ENCODE results near the gene PKDREJ. TPM values are rescaled to one million over a fixed set of nuclear protein-coding genes. Genes with fewer than 3 reads are reported as not detected.

The PKDREJ gene
- total and polyA plus RNA-seq, 8 donors: under 0.01 to 0.10 (median 0.06) TPM; not detected in 5

DNA sequence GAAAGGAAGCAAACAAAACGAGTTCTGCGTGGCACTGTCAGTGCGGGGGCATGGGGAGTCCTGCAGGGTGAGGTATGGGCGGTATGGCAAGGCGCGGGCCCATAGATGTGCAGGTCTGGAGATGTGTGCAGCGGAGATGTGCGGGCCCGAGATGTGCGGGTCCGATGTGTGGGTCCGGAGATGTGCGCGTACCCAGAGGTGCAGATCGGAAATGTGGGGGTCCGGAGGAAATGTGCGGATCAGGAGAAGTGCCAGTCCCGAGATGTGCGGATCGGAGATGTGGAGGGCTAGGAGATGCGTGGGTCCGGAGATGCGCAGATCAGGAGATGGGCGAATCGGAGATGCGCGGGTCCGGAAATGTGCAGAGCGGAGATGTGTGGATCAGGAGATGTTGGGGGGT lies 49.0 kb downstream of the PKDREJ start:
- Histone ChIP-seq H3K27me3 (no peaks in the 10 kb centered on the region), H3K4me1 (no peaks in the 10 kb centered on the region), H3K27ac (no peak overlapping the region), H3K4me3 (no peak overlapping the region), H3K36me3 (peaks cover 30 to 98% (median 87%) of the 10 kb centered on the region in 4 donors), H3K9me3 (peaks cover 4 to 9% (median 7%) of the 10 kb centered on the region in 4 donors)
- intact Hi-C loops (cut with DNase I; ENCODE audit: low total_unique reads): no loop called here
- TF ChIP-seq EP300 (IDR thresholded peaks at IDR 0.05) (no peak), POLR2A (IDR thresholded peaks at IDR 0.05) (no peak), POLR2AphosphoS5 (IDR thresholded peaks at IDR 0.05) (no peak)
- TF ChIP-seq, protein P1, sequence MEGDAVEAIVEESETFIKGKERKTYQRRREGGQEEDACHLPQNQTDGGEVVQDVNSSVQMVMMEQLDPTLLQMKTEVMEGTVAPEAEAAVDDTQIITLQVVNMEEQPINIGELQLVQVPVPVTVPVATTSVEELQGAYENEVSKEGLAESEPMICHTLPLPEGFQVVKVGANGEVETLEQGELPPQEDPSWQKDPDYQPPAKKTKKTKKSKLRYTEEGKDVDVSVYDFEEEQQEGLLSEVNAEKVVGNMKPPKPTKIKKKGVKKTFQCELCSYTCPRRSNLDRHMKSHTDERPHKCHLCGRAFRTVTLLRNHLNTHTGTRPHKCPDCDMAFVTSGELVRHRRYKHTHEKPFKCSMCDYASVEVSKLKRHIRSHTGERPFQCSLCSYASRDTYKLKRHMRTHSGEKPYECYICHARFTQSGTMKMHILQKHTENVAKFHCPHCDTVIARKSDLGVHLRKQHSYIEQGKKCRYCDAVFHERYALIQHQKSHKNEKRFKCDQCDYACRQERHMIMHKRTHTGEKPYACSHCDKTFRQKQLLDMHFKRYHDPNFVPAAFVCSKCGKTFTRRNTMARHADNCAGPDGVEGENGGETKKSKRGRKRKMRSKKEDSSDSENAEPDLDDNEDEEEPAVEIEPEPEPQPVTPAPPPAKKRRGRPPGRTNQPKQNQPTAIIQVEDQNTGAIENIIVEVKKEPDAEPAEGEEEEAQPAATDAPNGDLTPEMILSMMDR (IDR thresholded peaks at IDR 0.05): no peak
- no peak for DNase-seq
- WGBS, 5 donors: 96 to 98% (median 97%) methylated on average over 29 of the region's 29 CpGs

- intact Hi-C loops (cut with DNase I; ENCODE audit: low total_unique reads): no loop called here
- H3K27me3 ChIP-seq: no peaks in the 10 kb centered on the region
- peaks cover 4 to 20% (median 12%) of the 10 kb centered on the region in 4 donors for H3K9me3 ChIP-seq
- no peak overlapping the region for H3K4me3 ChIP-seq
- WGBS, 5 donors: 87 to 97% (median 92%) methylated on average over 4 of the region's 4 CpGs
- no peak for DNase-seq
- peaks cover 22 to 98% (median 83%) of the 10 kb centered on the region in 4 donors for H3K36me3 ChIP-seq
- no peaks in the 10 kb centered on the region for H3K4me1 ChIP-seq
- H3K27ac ChIP-seq: no peak overlapping the region
- TF ChIP-seq, protein P1 (IDR thresholded peaks at IDR 0.05): no peak
- no peak for TF ChIP-seq POLR2AphosphoS5 (IDR thresholded peaks at IDR 0.05)
- TF ChIP-seq POLR2A (IDR thresholded peaks at IDR 0.05): no peak
- TF ChIP-seq EP300 (IDR thresholded peaks at IDR 0.05): no peak
These were observed 50.1 kb downstream of the PKDREJ start for GRCh38 chr22:46213052-46213451.

DNA sequence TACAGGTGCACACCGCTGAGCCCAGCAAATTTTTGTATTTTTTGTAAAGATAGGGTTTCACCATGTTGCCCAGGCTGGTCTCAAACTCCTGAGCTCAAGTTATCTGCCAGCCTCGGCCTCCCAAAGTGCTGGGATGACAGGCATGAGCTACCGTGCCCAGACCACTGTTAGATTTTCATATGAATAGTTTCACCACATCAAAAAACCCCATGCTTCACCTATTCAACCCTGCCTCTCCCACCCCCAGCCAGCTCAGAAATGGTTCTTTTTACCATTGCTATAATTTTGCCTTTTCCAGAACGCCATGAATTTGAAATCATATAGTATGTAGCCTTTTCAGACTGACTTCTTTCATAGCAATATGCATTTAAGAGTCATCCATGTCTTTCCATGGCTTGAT lies 50.9 kb downstream of the PKDREJ start:
- DNase-seq: no peak
- Histone ChIP-seq H3K4me3 (no peak overlapping the region), H3K9me3 (peaks cover 4 to 22% (median 12%) of the 10 kb centered on the region in 4 donors), H3K36me3 (peaks cover 20 to 96% (median 77%) of the 10 kb centered on the region in 4 donors), H3K4me1 (no peaks in the 10 kb centered on the region), H3K27me3 (no peaks in the 10 kb centered on the region), H3K27ac (no peak overlapping the region)
- WGBS, 5 donors: 85 to 91% (median 87%) methylated on average over 4 of the region's 4 CpGs
- TF ChIP-seq, protein P1 (IDR thresholded peaks at IDR 0.05): no peak
- TF ChIP-seq POLR2A (IDR thresholded peaks at IDR 0.05): no peak
- TF ChIP-seq EP300 (IDR thresholded peaks at IDR 0.05): no peak
- intact Hi-C loops (cut with DNase I; ENCODE audit: low total_unique reads): no loop called here

- Histone ChIP-seq H3K9me3 (peaks cover 4 to 22% (median 12%) of the 10 kb centered on the region in 4 donors), H3K27ac (no peak overlapping the region), H3K4me3 (no peak overlapping the region), H3K4me1 (no peaks in the 10 kb centered on the region), H3K36me3 (peaks cover 15 to 87% (median 63%) of the 10 kb centered on the region in 4 donors), H3K27me3 (no peaks in the 10 kb centered on the region)
- TF ChIP-seq POLR2A (IDR thresholded peaks at IDR 0.05): no peak
- TF ChIP-seq, protein P1 (IDR thresholded peaks at IDR 0.05): no peak
- TF ChIP-seq EP300 (IDR thresholded peaks at IDR 0.05): no peak
- TF ChIP-seq POLR2AphosphoS5 (IDR thresholded peaks at IDR 0.05): no peak
- 89 to 100% (median 97%) methylated on average over 1 of the region's 1 CpG for WGBS, 5 donors
- no peak for DNase-seq
- intact Hi-C loops (cut with DNase I; ENCODE audit: low total_unique reads): no loop called here
These were observed 53.9 kb downstream of the PKDREJ start for GRCh38 chr22:46209262-46209661.

Other genes starting within 250 kb of the PKDREJ start
- gene PPARA, start 112.8 kb downstream of the PKDREJ start, total RNA-seq: 10 to 100 TPM in 4 of 5 donors, 1 to 10 TPM in 1; 8.2 to 28.8 (median 19.4) TPM
- gene PPARA, start 112.8 kb downstream of the PKDREJ start, polyA plus RNA-seq: 1 to 10 TPM; 3.4 to 8.6 (median 5.3) TPM
- 10 to 100 TPM in 3 of 5 donors, 1 to 10 TPM in 1, not detected in 1; 7.2 to 24.6 (median 12.7) TPM for gene CDPF1, start 13.1 kb downstream of the PKDREJ start, total RNA-seq
- gene CDPF1, start 13.1 kb downstream of the PKDREJ start, polyA plus RNA-seq: 10 to 100 TPM in 2 of 3 donors, 1 to 10 TPM in 1; 9.7 to 12.1 (median 11.6) TPM
- 100 to 1,000 TPM in 2 of 5 donors, 10 to 100 TPM in 3; 35.2 to 411 (median 88.8) TPM for gene TTC38, start 4.7 kb upstream of the PKDREJ start, total RNA-seq
- 10 to 100 TPM; 20.0 to 36.4 (median 22.7) TPM for gene TTC38, start 4.7 kb upstream of the PKDREJ start, polyA plus RNA-seq
- 10 to 100 TPM in 2 of 5 donors, 1 to 10 TPM in 3; 2.6 to 64.0 (median 8.1) TPM for gene GTSE1, start 33.5 kb upstream of the PKDREJ start, total RNA-seq
- gene GTSE1, start 33.5 kb upstream of the PKDREJ start, polyA plus RNA-seq: 1 to 10 TPM; 1.1 to 4.3 (median 2.7) TPM
- gene TRMU, start 72.4 kb upstream of the PKDREJ start, total RNA-seq: 100 to 1,000 TPM in 1 of 5 donors, 10 to 100 TPM in 4; 47.9 to 114 (median 68.8) TPM
- gene TRMU, start 72.4 kb upstream of the PKDREJ start, polyA plus RNA-seq: 10 to 100 TPM; 23.8 to 30.0 (median 28.0) TPM

Data from stomach (tissue), 9 donors.